C4-2B (cell line): ENCODE results near the gene CACNB4.

Experiments used
- ZFX ChIP-seq: fragments of 450-650 bp; IDR thresholded peaks from 2 replicates; pipeline ENCODE4 v1.6.1; 2017
- TF ChIP-seq, protein P1 (sequence below): fragments of 450-650 bp; conservative IDR thresholded peaks from 2 replicates; pipeline ENCODE4 v1.5.1; 2017; ENCODE audit warnings: mild to moderate bottlenecking

DNA sequence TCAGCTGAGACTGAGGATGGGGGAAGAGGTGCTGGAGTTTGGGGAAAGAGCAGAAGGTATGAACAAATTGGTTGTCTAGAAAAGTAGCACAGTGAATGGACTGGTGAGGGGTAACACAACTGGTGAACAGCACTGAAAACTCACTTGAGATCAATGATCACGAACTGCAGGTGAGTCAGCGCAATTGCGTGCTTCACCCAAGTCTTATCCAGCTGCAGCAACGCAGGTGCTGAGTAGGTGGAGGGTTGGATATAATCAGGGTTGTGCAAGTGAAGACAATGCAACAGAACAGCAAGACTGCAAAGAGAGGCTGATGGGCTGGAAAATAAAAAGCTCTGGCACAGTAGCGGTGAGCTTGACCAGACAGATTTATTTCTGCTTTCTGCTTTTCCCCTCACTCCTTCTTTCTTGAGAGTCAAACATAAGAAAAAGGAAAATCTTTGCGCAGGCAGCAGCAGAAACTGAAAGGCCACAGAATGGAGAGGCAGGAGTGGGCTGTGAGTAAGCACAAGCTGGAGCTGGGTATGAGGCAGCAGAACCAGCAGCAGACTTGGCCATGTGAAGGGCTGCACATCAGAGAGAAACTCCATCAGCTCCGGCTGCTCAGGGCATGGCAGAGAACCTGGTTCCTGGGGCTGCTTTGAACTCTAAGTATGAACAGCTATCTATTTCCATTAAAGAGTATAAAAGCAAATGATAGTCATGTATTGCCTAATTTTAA is 171.2 kb downstream of the CACNB4 start:
- TF ChIP-seq, protein P1, sequence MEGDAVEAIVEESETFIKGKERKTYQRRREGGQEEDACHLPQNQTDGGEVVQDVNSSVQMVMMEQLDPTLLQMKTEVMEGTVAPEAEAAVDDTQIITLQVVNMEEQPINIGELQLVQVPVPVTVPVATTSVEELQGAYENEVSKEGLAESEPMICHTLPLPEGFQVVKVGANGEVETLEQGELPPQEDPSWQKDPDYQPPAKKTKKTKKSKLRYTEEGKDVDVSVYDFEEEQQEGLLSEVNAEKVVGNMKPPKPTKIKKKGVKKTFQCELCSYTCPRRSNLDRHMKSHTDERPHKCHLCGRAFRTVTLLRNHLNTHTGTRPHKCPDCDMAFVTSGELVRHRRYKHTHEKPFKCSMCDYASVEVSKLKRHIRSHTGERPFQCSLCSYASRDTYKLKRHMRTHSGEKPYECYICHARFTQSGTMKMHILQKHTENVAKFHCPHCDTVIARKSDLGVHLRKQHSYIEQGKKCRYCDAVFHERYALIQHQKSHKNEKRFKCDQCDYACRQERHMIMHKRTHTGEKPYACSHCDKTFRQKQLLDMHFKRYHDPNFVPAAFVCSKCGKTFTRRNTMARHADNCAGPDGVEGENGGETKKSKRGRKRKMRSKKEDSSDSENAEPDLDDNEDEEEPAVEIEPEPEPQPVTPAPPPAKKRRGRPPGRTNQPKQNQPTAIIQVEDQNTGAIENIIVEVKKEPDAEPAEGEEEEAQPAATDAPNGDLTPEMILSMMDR: no peak
- TF ChIP-seq ZFX: no peak
